ENCODE data around the gene ZCCHC7. TPM values are rescaled to one million over a fixed set of nuclear protein-coding genes. Genes with fewer than 3 reads are reported as not detected.

The ZCCHC7 gene
- polyA plus RNA-seq, 2 of the 4 experiments (the other 2 are of a cell fraction), result 15.7 to 30.0 TPM

GRCh38 chr9:37150415-37150814 is 30.0 kb downstream of the ZCCHC7 start:
- CTCF ChIA-PET, result no interaction called here
- no peaks in the 10 kb centered on the region for H3K4me1 ChIP-seq

GRCh38 chr9:37151812-37152211 is 31.4 kb downstream of the ZCCHC7 start:
- TF ChIP-seq NPAS2 (CRISPR knock-in tag; IDR thresholded peaks at IDR 0.05; ENCODE audit: borderline replicate concordance), result no peak
- no peak for TF ChIP-seq KDM5A (IDR thresholded peaks at IDR 0.05)
- no peak for TF ChIP-seq CEBPB (IDR thresholded peaks at IDR 0.05)
- TF ChIP-seq RCOR1 (IDR thresholded peaks at IDR 0.05; ENCODE audit: low read depth, low read length), result no peak
- TF ChIP-seq HEYL (CRISPR knock-in tag; IDR thresholded peaks at IDR 0.05), result no peak
- no peak for TF ChIP-seq REST (IDR thresholded peaks at IDR 0.05)
- TF ChIP-seq ZFP36 (IDR thresholded peaks at IDR 0.05; ENCODE audit: borderline replicate concordance, partially characterized antibody), result no peak
- TF ChIP-seq SREBF2 (IDR thresholded peaks at IDR 0.05), result no peak
- CTCF ChIA-PET, result interaction anchor here (0.6 to 1.2 kb wide), 2 partner anchors 20 to 224 kb away, joined by 3 read pairs; no protein-coding TSS in a partner anchor
- no peak overlapping the region for H3K4me2 ChIP-seq
- no peak overlapping the region for H3K27ac ChIP-seq
- no peaks in the 10 kb centered on the region for H3K9me3 ChIP-seq
- H3K4me1 ChIP-seq, result no peaks in the 10 kb centered on the region
- DNase-seq (ENCODE audit: low read depth in 1 of 2, low spot score in 1 of 2), result no peak
- ATAC-seq, result no peak
- POLR2A ChIA-PET, result interaction anchor here (1.0 kb wide), 1 partner anchor 31 kb away, joined by 3 read pairs; the partner anchor contains the start of gene ZCCHC7
- H3K4me3 ChIP-seq, result no peak overlapping the region
- WGBS (ENCODE audit: missing lambda C conversion rate), result 91% methylated on average over 1 of the region's 1 CpG
- FAIRE-seq, result no peak

More at GRCh38 chr9:37150415-37150814, 30.0 kb downstream of the ZCCHC7 start:
- H3K27ac ChIP-seq, result no peak overlapping the region
- ATAC-seq, result no peak
- POLR2A ChIA-PET, result no interaction called here
- no peak for DNase-seq (ENCODE audit: low read depth in 1 of 2, low spot score in 1 of 2)
- no peak for FAIRE-seq
- H3K4me3 ChIP-seq, result no peak overlapping the region
- TF ChIP-seq JUN (IDR thresholded peaks at IDR 0.05) (no peak), FOSL2 (IDR thresholded peaks at IDR 0.05) (no peak), FOSL2 (CRISPR knock-in tag; IDR thresholded peaks at IDR 0.05) (no peak), RCOR1 (IDR thresholded peaks at IDR 0.05; ENCODE audit: low read depth, low read length) (no peak), KDM5A (IDR thresholded peaks at IDR 0.05) (no peak), NPAS2 (CRISPR knock-in tag; IDR thresholded peaks at IDR 0.05; ENCODE audit: borderline replicate concordance) (no peak), NR3C1 (IDR thresholded peaks at IDR 0.05) (no peak), E2F6 (IDR thresholded peaks at IDR 0.05; ENCODE audit: borderline replicate concordance, low read depth) (no peak), KDM1A (IDR thresholded peaks at IDR 0.05; ENCODE audit: low read depth) (no peak), ESRRA (IDR thresholded peaks at IDR 0.05; ENCODE audit: borderline replicate concordance, low read length) (no peak), ELK1 (IDR thresholded peaks at IDR 0.05; ENCODE audit: low read depth, low read length) (no peak), GATA3 (IDR thresholded peaks at IDR 0.05; ENCODE audit: borderline replicate concordance) (no peak), POLR2AphosphoS2 (conservative IDR thresholded peaks at IDR 0.05; ENCODE audit: low read length) (no peak), CBX8 (IDR thresholded peaks at IDR 0.05) (no peak), ZSCAN20 (CRISPR knock-in tag; IDR thresholded peaks at IDR 0.05) (no peak), HOXA7 (CRISPR knock-in tag; IDR thresholded peaks at IDR 0.05) (no peak), SREBF2 (IDR thresholded peaks at IDR 0.05) (no peak), HMGXB4 (CRISPR knock-in tag; IDR thresholded peaks at IDR 0.05; ENCODE audit: borderline replicate concordance) (no peak)
- H3K4me2 ChIP-seq, result no peak overlapping the region
- no peaks in the 10 kb centered on the region for H3K9me3 ChIP-seq
